GM23338 (cell line): ENCODE data around the gene RXRA. TPM values are rescaled to one million over a fixed set of nuclear protein-coding genes. Genes with fewer than 3 reads are reported as not detected.

Source experiments
- ATAC-seq: fragments of 200-7000 bp; cut with Tn5 transposase; 3 replicates; pipeline ENCODE4 v1.9.1; 2020
- DNase-seq: peaks from one replicate; pipeline ENCODE4 v3.0.0-alpha.2; 2015; ENCODE audit warnings: low spot score
- H2AFZ ChIP-seq: fragments of 200-600 bp; sonication (generic); 2 replicates; pipeline ENCODE4 v1.8.0; 2016; ENCODE audit warnings: antibody characterized with exemption, mild to moderate bottlenecking, moderate library complexity
- H3F3A ChIP-seq: fragments of 200-600 bp; sonication (generic); replicated peaks from 2 replicates; pipeline ENCODE4 v1.8.0; 2017; ENCODE audit warnings: antibody characterized with exemption, mixed run types, low read depth
- H3K27ac ChIP-seq: fragments of 200-600 bp; sonication (generic); 2 replicates; pipeline ENCODE4 v1.6.1; 2016; ENCODE audit warnings: low read depth
- H3K27me3 ChIP-seq: fragments of 200-600 bp; sonication (generic); 2 replicates; pipeline ENCODE4 v1.8.0; 2016; ENCODE audit warnings: mild to moderate bottlenecking, mixed run types, moderate library complexity; ENCODE audit not compliant: insufficient read depth
- H3K36me3 ChIP-seq: fragments of 200-600 bp; sonication (generic); 2 replicates; pipeline ENCODE4 v1.8.0; 2016; ENCODE audit warnings: mild to moderate bottlenecking; ENCODE audit not compliant: insufficient read depth
- H3K4me1 ChIP-seq: fragments of 200-600 bp; sonication (generic); 2 replicates; pipeline ENCODE4 v1.8.0; 2016; ENCODE audit warnings: mild to moderate bottlenecking, moderate library complexity; ENCODE audit not compliant: insufficient read depth
- H3K4me2 ChIP-seq: fragments of 200-600 bp; sonication (generic); 2 replicates; pipeline ENCODE4 v1.7.1; 2017; ENCODE audit warnings: mixed run types
- H3K4me3 ChIP-seq: fragments of 200-600 bp; sonication (generic); 2 replicates; pipeline ENCODE4 v1.6.1; 2016; ENCODE audit warnings: mixed run types
- H3K79me2 ChIP-seq: fragments of 200-600 bp; sonication (generic); replicated peaks from 2 replicates; pipeline ENCODE4 v1.8.0; 2017; ENCODE audit warnings: mild to moderate bottlenecking; ENCODE audit not compliant: insufficient read depth
- H3K9me2 ChIP-seq: fragments of 200-600 bp; sonication (generic); 2 replicates; pipeline ENCODE4 v1.8.0; 2017; ENCODE audit not compliant: insufficient read depth
- H4K20me1 ChIP-seq: fragments of 200-600 bp; sonication (generic); replicated peaks from 2 replicates; pipeline ENCODE4 v1.8.0; 2017; ENCODE audit warnings: mild to moderate bottlenecking; ENCODE audit not compliant: insufficient read depth
- H3K27ac Mint-ChIP-seq: 2 replicates; pipeline ENCODE4 v1.8.0; 2020; ENCODE audit warnings: inconsistent platforms, mild to moderate bottlenecking, moderate library complexity, mixed read lengths
- H3K27me3 Mint-ChIP-seq: 3 replicates; pipeline ENCODE4 v1.8.0; 2022; ENCODE audit warnings: low read depth, mild to moderate bottlenecking, moderate library complexity, mixed read lengths, inconsistent platforms; ENCODE audit not compliant: insufficient read depth, poor library complexity
- H3K36me3 Mint-ChIP-seq: 3 replicates; pipeline ENCODE4 v1.8.0; 2021; ENCODE audit warnings: low read depth, mild to moderate bottlenecking, inconsistent platforms, moderate library complexity, mixed read lengths
- H3K4me1 Mint-ChIP-seq: 3 replicates; pipeline ENCODE4 v1.8.0; 2020; ENCODE audit warnings: mild to moderate bottlenecking, inconsistent platforms, mixed read lengths
- H3K4me3 Mint-ChIP-seq: 3 replicates; pipeline ENCODE4 v1.8.0; 2021; ENCODE audit warnings: moderate library complexity, mild to moderate bottlenecking, inconsistent platforms, mixed read lengths
- H3K9me3 Mint-ChIP-seq: 3 replicates; pipeline ENCODE4 v1.8.0; 2020; ENCODE audit warnings: moderate library complexity, mild to moderate bottlenecking, inconsistent platforms, mixed read lengths
- CREB1 ChIP-seq: fragments of 250-450 bp; sonication (Bioruptor Pico); IDR thresholded peaks from 2 replicates; pipeline ENCODE4 v1.5.0; 2020; ENCODE audit warnings: low read depth, mild to moderate bottlenecking, moderate library complexity
- CTCF ChIP-seq, 2 experiments: fragments of 200-600 bp in 1 of 2; sonication (generic) in 1 of 2; conservative IDR thresholded peaks; 2 replicates each; pipeline versions ENCODE4 v1.5.1 to v1.6.1; 2016 to 2017; ENCODE audit warnings: antibody characterized with exemption in 2 of 2, low read depth in 2 of 2, mild to moderate bottlenecking in 2 of 2, moderate library complexity in 1 of 2
- ETS1 ChIP-seq: IDR thresholded peaks from 2 replicates; pipeline ENCODE4 v1.6.1; 2016; ENCODE audit warnings: antibody characterized with exemption
- EZH2 ChIP-seq: fragments of 200-600 bp; sonication (generic); IDR thresholded peaks from one replicate; pipeline ENCODE4 v1.8.0; 2017; ENCODE audit warnings: antibody characterized with exemption, mild to moderate bottlenecking, low read depth; ENCODE audit not compliant: unreplicated experiment
- EZH2phosphoT487 ChIP-seq: fragments of 200-600 bp; sonication (generic); IDR thresholded peaks from one replicate; pipeline ENCODE4 v1.8.1; 2018; ENCODE audit warnings: antibody characterized with exemption; ENCODE audit not compliant: unreplicated experiment
- JUNB ChIP-seq: IDR thresholded peaks from one replicate; pipeline ENCODE4 v1.6.1; 2016; ENCODE audit warnings: antibody characterized with exemption; ENCODE audit not compliant: unreplicated experiment
- NANOG ChIP-seq: IDR thresholded peaks from 2 replicates; pipeline ENCODE4 v1.6.1; 2016; ENCODE audit warnings: antibody characterized with exemption, borderline replicate concordance
- POLR2AphosphoS5 ChIP-seq: IDR thresholded peaks from 2 replicates; pipeline ENCODE4 v1.6.1; 2016; ENCODE audit warnings: antibody characterized with exemption, low read depth
- STAT1 ChIP-seq: IDR thresholded peaks from one replicate; pipeline ENCODE4 v1.6.1; 2016; ENCODE audit warnings: antibody characterized with exemption; ENCODE audit not compliant: unreplicated experiment
- ZNF114 ChIP-seq: fragments of 250-450 bp; sonication (Bioruptor Pico); IDR thresholded peaks from 2 replicates; pipeline ENCODE4 v1.5.0; 2020; ENCODE audit warnings: mild to moderate bottlenecking, moderate library complexity
- ZNF331 ChIP-seq: fragments of 250-450 bp; sonication (Bioruptor Pico); IDR thresholded peaks from 2 replicates; pipeline ENCODE4 v1.5.0; 2020; ENCODE audit warnings: low read depth, mild to moderate bottlenecking, moderate library complexity
- polyA plus RNA-seq: library from polyadenylated mRNA; unstranded; fragments of >200 nt; fragmentation: Nextera tagmentation; extraction: Ambion mirVana; gene quantifications from 2 replicates; pipeline ENCODE4 v1.2.1, GENCODE V29; 2016
- total RNA-seq: library from RNA; depleted of rRNA; stranded (reverse); fragments of >200 nt; shearing (Covaris generic); gene quantifications from 2 replicates; pipeline ENCODE4 v1.2.3, GENCODE V29; 2014
- TF ChIP-seq, protein P1 (sequence below): fragments of 250-450 bp; sonication (Bioruptor Pico); IDR thresholded peaks from 2 replicates; pipeline ENCODE4 v1.5.0; 2020; ENCODE audit warnings: mild to moderate bottlenecking, moderate library complexity
- TF ChIP-seq, protein P2 (sequence below): IDR thresholded peaks from one replicate; pipeline ENCODE4 v1.6.1; 2018; ENCODE audit warnings: antibody characterized with exemption; ENCODE audit not compliant: unreplicated experiment

RXRA gene
- total and polyA plus RNA-seq, 2 experiments from 2014 or later, result 4.9 to 17.9 TPM

- TF ChIP-seq NANOG (no peak), CREB1 (CRISPR knock-in tag) (no peak), EZH2phosphoT487 (no peak), ETS1 (no peak), STAT1 (no peak), CTCF (conservative IDR thresholded peaks at IDR 0.05; ENCODE audit: low read depth in 2 of 2) (no peak), JUNB (no peak), ZNF114 (no peak), EZH2 (no peak), ZNF331 (CRISPR knock-in tag) (no peak), POLR2AphosphoS5 (no peak)
- TF ChIP-seq, protein P1, sequence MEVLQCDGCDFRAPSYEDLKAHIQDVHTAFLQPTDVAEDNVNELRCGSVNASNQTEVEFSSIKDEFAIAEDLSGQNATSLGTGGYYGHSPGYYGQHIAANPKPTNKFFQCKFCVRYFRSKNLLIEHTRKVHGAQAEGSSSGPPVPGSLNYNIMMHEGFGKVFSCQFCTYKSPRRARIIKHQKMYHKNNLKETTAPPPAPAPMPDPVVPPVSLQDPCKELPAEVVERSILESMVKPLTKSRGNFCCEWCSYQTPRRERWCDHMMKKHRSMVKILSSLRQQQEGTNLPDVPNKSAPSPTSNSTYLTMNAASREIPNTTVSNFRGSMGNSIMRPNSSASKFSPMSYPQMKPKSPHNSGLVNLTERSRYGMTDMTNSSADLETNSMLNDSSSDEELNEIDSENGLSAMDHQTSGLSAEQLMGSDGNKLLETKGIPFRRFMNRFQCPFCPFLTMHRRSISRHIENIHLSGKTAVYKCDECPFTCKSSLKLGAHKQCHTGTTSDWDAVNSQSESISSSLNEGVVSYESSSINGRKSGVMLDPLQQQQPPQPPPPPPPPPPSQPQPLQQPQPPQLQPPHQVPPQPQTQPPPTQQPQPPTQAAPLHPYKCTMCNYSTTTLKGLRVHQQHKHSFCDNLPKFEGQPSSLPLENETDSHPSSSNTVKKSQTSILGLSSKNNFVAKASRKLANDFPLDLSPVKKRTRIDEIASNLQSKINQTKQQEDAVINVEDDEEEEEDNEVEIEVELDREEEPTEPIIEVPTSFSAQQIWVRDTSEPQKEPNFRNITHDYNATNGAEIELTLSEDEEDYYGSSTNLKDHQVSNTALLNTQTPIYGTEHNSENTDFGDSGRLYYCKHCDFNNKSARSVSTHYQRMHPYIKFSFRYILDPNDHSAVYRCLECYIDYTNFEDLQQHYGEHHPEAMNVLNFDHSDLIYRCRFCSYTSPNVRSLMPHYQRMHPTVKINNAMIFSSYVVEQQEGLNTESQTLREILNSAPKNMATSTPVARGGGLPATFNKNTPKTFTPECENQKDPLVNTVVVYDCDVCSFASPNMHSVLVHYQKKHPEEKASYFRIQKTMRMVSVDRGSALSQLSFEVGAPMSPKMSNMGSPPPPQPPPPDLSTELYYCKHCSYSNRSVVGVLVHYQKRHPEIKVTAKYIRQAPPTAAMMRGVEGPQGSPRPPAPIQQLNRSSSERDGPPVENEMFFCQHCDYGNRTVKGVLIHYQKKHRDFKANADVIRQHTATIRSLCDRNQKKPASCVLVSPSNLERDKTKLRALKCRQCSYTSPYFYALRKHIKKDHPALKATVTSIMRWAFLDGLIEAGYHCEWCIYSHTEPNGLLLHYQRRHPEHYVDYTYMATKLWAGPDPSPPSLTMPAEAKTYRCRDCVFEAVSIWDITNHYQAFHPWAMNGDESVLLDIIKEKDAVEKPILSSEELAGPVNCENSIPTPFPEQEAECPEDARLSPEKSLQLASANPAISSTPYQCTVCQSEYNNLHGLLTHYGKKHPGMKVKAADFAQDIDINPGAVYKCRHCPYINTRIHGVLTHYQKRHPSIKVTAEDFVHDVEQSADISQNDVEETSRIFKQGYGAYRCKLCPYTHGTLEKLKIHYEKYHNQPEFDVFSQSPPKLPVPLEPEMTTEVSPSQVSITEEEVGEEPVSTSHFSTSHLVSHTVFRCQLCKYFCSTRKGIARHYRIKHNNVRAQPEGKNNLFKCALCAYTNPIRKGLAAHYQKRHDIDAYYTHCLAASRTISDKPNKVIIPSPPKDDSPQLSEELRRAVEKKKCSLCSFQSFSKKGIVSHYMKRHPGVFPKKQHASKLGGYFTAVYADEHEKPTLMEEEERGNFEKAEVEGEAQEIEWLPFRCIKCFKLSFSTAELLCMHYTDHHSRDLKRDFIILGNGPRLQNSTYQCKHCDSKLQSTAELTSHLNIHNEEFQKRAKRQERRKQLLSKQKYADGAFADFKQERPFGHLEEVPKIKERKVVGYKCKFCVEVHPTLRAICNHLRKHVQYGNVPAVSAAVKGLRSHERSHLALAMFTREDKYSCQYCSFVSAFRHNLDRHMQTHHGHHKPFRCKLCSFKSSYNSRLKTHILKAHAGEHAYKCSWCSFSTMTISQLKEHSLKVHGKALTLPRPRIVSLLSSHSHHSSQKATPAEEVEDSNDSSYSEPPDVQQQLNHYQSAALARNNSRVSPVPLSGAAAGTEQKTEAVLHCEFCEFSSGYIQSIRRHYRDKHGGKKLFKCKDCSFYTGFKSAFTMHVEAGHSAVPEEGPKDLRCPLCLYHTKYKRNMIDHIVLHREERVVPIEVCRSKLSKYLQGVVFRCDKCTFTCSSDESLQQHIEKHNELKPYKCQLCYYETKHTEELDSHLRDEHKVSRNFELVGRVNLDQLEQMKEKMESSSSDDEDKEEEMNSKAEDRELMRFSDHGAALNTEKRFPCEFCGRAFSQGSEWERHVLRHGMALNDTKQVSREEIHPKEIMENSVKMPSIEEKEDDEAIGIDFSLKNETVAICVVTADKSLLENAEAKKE, result no peak
- TF ChIP-seq, protein P2, sequence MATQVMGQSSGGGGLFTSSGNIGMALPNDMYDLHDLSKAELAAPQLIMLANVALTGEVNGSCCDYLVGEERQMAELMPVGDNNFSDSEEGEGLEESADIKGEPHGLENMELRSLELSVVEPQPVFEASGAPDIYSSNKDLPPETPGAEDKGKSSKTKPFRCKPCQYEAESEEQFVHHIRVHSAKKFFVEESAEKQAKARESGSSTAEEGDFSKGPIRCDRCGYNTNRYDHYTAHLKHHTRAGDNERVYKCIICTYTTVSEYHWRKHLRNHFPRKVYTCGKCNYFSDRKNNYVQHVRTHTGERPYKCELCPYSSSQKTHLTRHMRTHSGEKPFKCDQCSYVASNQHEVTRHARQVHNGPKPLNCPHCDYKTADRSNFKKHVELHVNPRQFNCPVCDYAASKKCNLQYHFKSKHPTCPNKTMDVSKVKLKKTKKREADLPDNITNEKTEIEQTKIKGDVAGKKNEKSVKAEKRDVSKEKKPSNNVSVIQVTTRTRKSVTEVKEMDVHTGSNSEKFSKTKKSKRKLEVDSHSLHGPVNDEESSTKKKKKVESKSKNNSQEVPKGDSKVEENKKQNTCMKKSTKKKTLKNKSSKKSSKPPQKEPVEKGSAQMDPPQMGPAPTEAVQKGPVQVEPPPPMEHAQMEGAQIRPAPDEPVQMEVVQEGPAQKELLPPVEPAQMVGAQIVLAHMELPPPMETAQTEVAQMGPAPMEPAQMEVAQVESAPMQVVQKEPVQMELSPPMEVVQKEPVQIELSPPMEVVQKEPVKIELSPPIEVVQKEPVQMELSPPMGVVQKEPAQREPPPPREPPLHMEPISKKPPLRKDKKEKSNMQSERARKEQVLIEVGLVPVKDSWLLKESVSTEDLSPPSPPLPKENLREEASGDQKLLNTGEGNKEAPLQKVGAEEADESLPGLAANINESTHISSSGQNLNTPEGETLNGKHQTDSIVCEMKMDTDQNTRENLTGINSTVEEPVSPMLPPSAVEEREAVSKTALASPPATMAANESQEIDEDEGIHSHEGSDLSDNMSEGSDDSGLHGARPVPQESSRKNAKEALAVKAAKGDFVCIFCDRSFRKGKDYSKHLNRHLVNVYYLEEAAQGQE, result no peak
- H3K4me3 ChIP-seq, result no peak overlapping the region
- no peaks in the 10 kb centered on the region for H3K27me3 Mint-ChIP-seq
- ATAC-seq (no peak), DNase-seq (no peak)
- H3F3A ChIP-seq, result no peaks in the 10 kb centered on the region
- no peaks in the 10 kb centered on the region for H3K27me3 ChIP-seq
- H3K27ac Mint-ChIP-seq, result no peak overlapping the region
- no peaks in the 10 kb centered on the region for H3K79me2 ChIP-seq
- no peaks in the 10 kb centered on the region for H3K9me3 Mint-ChIP-seq
- H3K4me1 ChIP-seq, result no peaks in the 10 kb centered on the region
- peaks cover 7% of the 10 kb centered on the region; the same call in 1 of the 3 replicates for H3K4me1 Mint-ChIP-seq
- H2AFZ ChIP-seq, result no peak overlapping the region
- no peaks in the 10 kb centered on the region for H3K9me2 ChIP-seq
- no peaks in the 10 kb centered on the region for H3K36me3 ChIP-seq
- H3K4me3 Mint-ChIP-seq, result no peak overlapping the region
- no peak overlapping the region for H3K27ac ChIP-seq
- H3K36me3 Mint-ChIP-seq, result no peaks in the 10 kb centered on the region
- no peaks in the 10 kb centered on the region for H4K20me1 ChIP-seq
- no peak overlapping the region for H3K4me2 ChIP-seq
Measured at GRCh38 chr9:134299068-134299467, 27.2 kb upstream of the RXRA start.
